IMR-90 (cell line): Measurements from ENCODE around the gene IGFL3. TPM values are rescaled to one million over a fixed set of nuclear protein-coding genes. Genes with fewer than 3 reads are reported as not detected.

Source experiments
- ATAC-seq: fragments of 200-7000 bp; cut with Tn5 transposase; 2 replicates; pipeline ENCODE4 v1.9.1; 2020; ENCODE audit warnings: low read depth, mild to moderate bottlenecking, moderate library complexity
- BruUV-seq: library from RNA; stranded (reverse); fragments of 400-500 nt; replicated peaks from 2 replicates; lab custom pipeline; 2021; lab: Mats Ljungman, UMichigan
- CTCF ChIA-PET: fragments of 300-600 bp; formaldehyde crosslinking; extraction: SDS; loops from one replicate; lab custom pipeline; 2021; ENCODE audit warnings: antibody characterized with exemption; lab: Yijun Ruan, JAX
- POLR2A ChIA-PET: fragments of 300-600 bp; sonication (Branson Sonifier 250); formaldehyde crosslinking; loops from one replicate; lab custom pipeline; 2022; ENCODE audit warnings: antibody characterized with exemption; ENCODE audit not compliant: unreplicated experiment; lab: Charles Lee
- DNase-seq: peaks from one replicate; pipeline ENCODE4 v3.0.0; 2013
- H2AFZ ChIP-seq: replicated peaks from 2 replicates; pipeline ENCODE3; 2013; ENCODE audit warnings: low read length, mild to moderate bottlenecking; ENCODE audit not compliant: poor library complexity
- H2AK5ac ChIP-seq: 2 replicates; pipeline ENCODE4 v1.6.1; 2013; ENCODE audit warnings: low read depth, low read length, inconsistent platforms
- H2AK9ac ChIP-seq: replicated peaks from 2 replicates; pipeline ENCODE3; 2013; ENCODE audit warnings: mild to moderate bottlenecking, low read depth, low read length, moderate library complexity; ENCODE audit not compliant: poor library complexity
- H2BK120ac ChIP-seq: 2 replicates; pipeline ENCODE4 v1.6.1; 2013; ENCODE audit warnings: low read depth, low read length, inconsistent platforms
- H2BK15ac ChIP-seq: 3 replicates; pipeline ENCODE4 v1.6.1; 2013; ENCODE audit warnings: low read depth, low read length, inconsistent platforms
- H2BK20ac ChIP-seq: 2 replicates; pipeline ENCODE4 v1.6.1; 2013; ENCODE audit warnings: low read depth, mild to moderate bottlenecking, inconsistent platforms, low read length, moderate library complexity
- H2BK5ac ChIP-seq: 2 replicates; pipeline ENCODE4 v1.6.1; 2013; ENCODE audit warnings: mild to moderate bottlenecking, low read depth, low read length, inconsistent platforms; ENCODE audit not compliant: poor library complexity, severe bottlenecking
- H3K14ac ChIP-seq: replicated peaks from 2 replicates; pipeline ENCODE4 v1.6.1; 2013; ENCODE audit warnings: low read depth, low read length, inconsistent platforms
- H3K18ac ChIP-seq: 2 replicates; pipeline ENCODE4 v1.6.1; 2013; ENCODE audit warnings: low read depth, low read length, control low read depth
- H3K23ac ChIP-seq: 2 replicates; pipeline ENCODE4 v1.6.1; 2013; ENCODE audit warnings: low read depth, low read length, inconsistent platforms
- H3K27ac ChIP-seq: 2 replicates; pipeline ENCODE4 v1.5.1; 2013; ENCODE audit warnings: mild to moderate bottlenecking, control low read depth, low read length; ENCODE audit not compliant: insufficient read depth
- H3K27me3 ChIP-seq: 2 replicates; pipeline ENCODE4 v1.6.1; 2013; ENCODE audit warnings: low read length; ENCODE audit not compliant: control insufficient read depth, insufficient read depth
- H3K36me3 ChIP-seq: 2 replicates; pipeline ENCODE4 v1.6.1; 2013; ENCODE audit warnings: low read length, mixed read lengths; ENCODE audit not compliant: control insufficient read depth, insufficient read depth
- H3K4ac ChIP-seq: 2 replicates; pipeline ENCODE4 v1.6.1; 2013; ENCODE audit warnings: low read depth, low read length, inconsistent platforms
- H3K4me1 ChIP-seq: 2 replicates; pipeline ENCODE4 v1.6.1; 2013; ENCODE audit warnings: low read length, mixed read lengths; ENCODE audit not compliant: control insufficient read depth, insufficient read depth
- H3K4me2 ChIP-seq: 2 replicates; pipeline ENCODE4 v1.6.1; 2013; ENCODE audit warnings: low read depth, mild to moderate bottlenecking, control low read depth, low read length, moderate library complexity
- H3K4me3 ChIP-seq: 2 replicates; pipeline ENCODE4 v1.5.1; 2013; ENCODE audit warnings: low read depth, mild to moderate bottlenecking, control low read depth, low read length, moderate library complexity; ENCODE audit not compliant: insufficient read depth
- H3K56ac ChIP-seq: 2 replicates; pipeline ENCODE4 v1.6.1; 2013; ENCODE audit warnings: low read length, inconsistent platforms; ENCODE audit not compliant: insufficient read depth; ENCODE audit errors: extremely low read depth
- H3K79me1 ChIP-seq, 2 experiments: 2 replicates each; pipeline ENCODE4 v1.6.1; 2013; ENCODE audit warnings: low read length in 2 of 2, inconsistent platforms in 1 of 2, low read depth in 1 of 2
- H3K9ac ChIP-seq: 2 replicates; pipeline ENCODE4 v1.6.1; 2013; ENCODE audit warnings: low read depth, low read length, control low read depth
- H3K9me1 ChIP-seq: 2 replicates; pipeline ENCODE4 v1.6.1; 2013; ENCODE audit warnings: low read length, inconsistent platforms; ENCODE audit not compliant: insufficient read depth
- H3K9me3 ChIP-seq: 2 replicates; pipeline ENCODE4 v1.6.1; 2013; ENCODE audit warnings: low read length; ENCODE audit not compliant: control insufficient read depth, insufficient read depth
- H4K20me1 ChIP-seq: 2 replicates; pipeline ENCODE4 v1.6.1; 2013; ENCODE audit warnings: low read length, inconsistent platforms; ENCODE audit not compliant: insufficient read depth
- H4K5ac ChIP-seq: 2 replicates; pipeline ENCODE4 v1.6.1; 2013; ENCODE audit warnings: mild to moderate bottlenecking, low read depth, low read length, control low read depth
- H4K8ac ChIP-seq, 2 experiments: 2 replicates each; pipeline ENCODE4 v1.6.1; 2013; ENCODE audit warnings: low read depth in 2 of 2, low read length in 2 of 2, control low read depth in 1 of 2, inconsistent platforms in 1 of 2
- H4K91ac ChIP-seq: 2 replicates; pipeline ENCODE4 v1.6.1; 2013; ENCODE audit warnings: low read depth, low read length, inconsistent platforms; ENCODE audit not compliant: insufficient read depth
- BHLHE40 ChIP-seq: fragments of 150-350 bp; IDR thresholded peaks from 2 replicates; pipeline ENCODE4 v1.6.1; 2016; ENCODE audit warnings: mild to moderate bottlenecking, low read depth, low read length
- CEBPB ChIP-seq: IDR thresholded peaks from 2 replicates; pipeline ENCODE4 v1.6.1; 2012; ENCODE audit warnings: low read depth, low read length, improper control_type of control experiment
- FOS ChIP-seq: fragments of 150-350 bp; IDR thresholded peaks from 2 replicates; pipeline ENCODE4 v1.6.1; 2016; ENCODE audit warnings: low read depth, low read length
- MAFK ChIP-seq: IDR thresholded peaks from 2 replicates; pipeline ENCODE4 v1.6.1; 2012; ENCODE audit warnings: low read depth, low read length, improper control_type of control experiment
- NFE2L2 ChIP-seq: fragments of 150-350 bp; IDR thresholded peaks from 2 replicates; pipeline ENCODE4 v1.6.1; 2016; ENCODE audit warnings: low read depth, mild to moderate bottlenecking, low read length
- RCOR1 ChIP-seq: IDR thresholded peaks from 2 replicates; pipeline ENCODE4 v1.6.1; 2012; ENCODE audit warnings: mild to moderate bottlenecking, low read length, improper control_type of control experiment; ENCODE audit not compliant: insufficient replicate concordance
- WGBS, 2 experiments: methylation state at CpG; one replicate each; pipeline versions ENCODE4 v1.1.5 to v1.1.7; 2013; ENCODE audit warnings: missing lambda C conversion rate in 2 of 2; ENCODE audit not compliant: insufficient read length in 1 of 2; ENCODE audit errors: extremely low coverage in 2 of 2; 5-methylcytosine and 5-hydroxymethylcytosine counted together
- dilution Hi-C: fragments of 300-500 bp; cut with HindIII; formaldehyde crosslinking; loops from one replicate; pipeline ENCODE4 v1.14.3; 2018; ENCODE audit warnings: low sequenced_read_pairs; ENCODE audit not compliant: unreplicated experiment
- in situ Hi-C: fragments of 300-500 bp; cut with MboI; formaldehyde crosslinking; loops from 3 replicates; pipeline ENCODE4 v1.14.3; 2019; ENCODE audit warnings: low sequenced_read_pairs, inconsistent platforms, mixed read lengths
- intact Hi-C: fragments of 100-400 bp; cut with micrococcal nuclease; formaldehyde crosslinking; loops from 2 replicates; pipeline ENCODE4 v1.10.0; 2022
- polyA plus RNA-seq, 3 experiments: library from polyadenylated mRNA; depleted of rRNA; stranded (reverse); fragments of >200 nt; gene quantifications; 2 replicates each; pipeline ENCODE4 v1.2.3, GENCODE V29; 2012; ENCODE audit warnings: low replicate concordance in 1 of 3
- total RNA-seq: library from RNA; depleted of rRNA; stranded (reverse); fragments of >200 nt; gene quantifications from 2 replicates; pipeline ENCODE4 v1.2.3, GENCODE V29; 2012

Gene IGFL3
- total and polyA plus RNA-seq, 2 of the 4 experiments (the other 2 are of a cell fraction) = not detected

GRCh38 chr19:46080561-46080960, 43.9 kb downstream of the IGFL3 start:
- Histone ChIP-seq H3K27me3 (peaks cover 34% of the 10 kb centered on the region), H3K4me3 (no peak overlapping the region), H3K9ac (no peak overlapping the region), H3K18ac (no peak overlapping the region), H2BK20ac (no peak overlapping the region), H2AK9ac (no peak overlapping the region), H2BK5ac (no peak overlapping the region), H3K79me1 (no peaks in the 10 kb centered on the region), H2AK5ac (no peak overlapping the region), H3K27ac (no peak overlapping the region), H3K4me2 (no peak overlapping the region), H4K91ac (no peak overlapping the region), H3K9me1 (peaks cover 3% of the 10 kb centered on the region; the same call in 1 of the 2 replicates), H4K5ac (no peak overlapping the region), H3K23ac (no peak overlapping the region), H3K4ac (no peak overlapping the region), H4K8ac (no peak overlapping the region), H2BK15ac (no peak overlapping the region), H2BK120ac (no peak overlapping the region), H3K56ac (no peak overlapping the region), H3K4me1 (0 out of 2 replicates have a peak, but pooled peaks cover 2% of the 10 kb centered on the region), H4K20me1 (peaks cover 7% of the 10 kb centered on the region; the same call in 1 of the 2 replicates), H3K14ac (no peak overlapping the region), H2AFZ (peak overlapping the region; percentile 18), H3K9me3 (peaks cover 6% of the 10 kb centered on the region), H3K36me3 (no peaks in the 10 kb centered on the region)
- ChIA-PET POLR2A (no interaction called here), CTCF (interaction anchor here (1.1 to 2.9 kb wide), 2 partner anchors 53 to 185 kb away, joined by 4 to 27 read pairs; no protein-coding TSS in a partner anchor)
- intact Hi-C loops (no loop called here), dilution Hi-C loops (no loop called here), in situ Hi-C loops (loop anchor here (5.0 kb wide), 2 partner anchors 107 to 187 kb away; no protein-coding TSS in a partner anchor)
- ATAC-seq (peak; percentile 19), DNase-seq (peak; percentile 92)
- TF ChIP-seq FOS (peak; percentile 47), BHLHE40 (peak; percentile 62), MAFK (peak; percentile 92), CEBPB (no peak), NFE2L2 (no peak), RCOR1 (peak; percentile 77)
- BruUV-seq = no TSS peak
- 0% methylated on average over 1 of the region's 3 CpGs; no CpG with 5 or more reads in 1 of the 2 experiments for WGBS, 2 experiments
